IPS-18c (cell line): Measurements from ENCODE around the gene LYZL6.
A peak's percentile ranks its signal among the peaks of the same experiment; 100 is the strongest.
"Not testable (repeated sequence)": the region's sequence is repeated elsewhere in the genome, so short reads cannot be mapped to it uniquely, and the experiment has no call there.

Experiments
- H3K4me3 ChIP-seq: 2 replicates; pipeline ENCODE4 v1.7.0; 2013; ENCODE audit warnings: low read depth, mild to moderate bottlenecking, low read length, moderate library complexity; ENCODE audit not compliant: insufficient read depth
- H3K9me3 ChIP-seq: one replicate; pipeline ENCODE4 v1.6.1; 2013; ENCODE audit warnings: mild to moderate bottlenecking, low read length, moderate library complexity; ENCODE audit not compliant: control insufficient read depth, insufficient read depth

LYZL6 gene

GRCh38 chr17:35965272-35965671 lies 21.8 kb upstream of the LYZL6 start:
- Histone ChIP-seq H3K9me3 (no peaks in the 10 kb centered on the region), H3K4me3 (no peak overlapping the region)

GRCh38 chr17:35963663-35964062 lies 20.1 kb upstream of the LYZL6 start:
- Histone ChIP-seq H3K4me3 (no peak overlapping the region), H3K9me3 (no peaks in the 10 kb centered on the region)

- Histone ChIP-seq H3K4me3 (no peak overlapping the region), H3K9me3 (no peaks in the 10 kb centered on the region)
Measured at GRCh38 chr17:35953720-35954119, 10.2 kb upstream of the LYZL6 start.

GRCh38 chr17:35949401-35949800 lies 5.9 kb upstream of the LYZL6 start:
- H3K9me3 ChIP-seq = peaks cover 1% of the 10 kb centered on the region
- no peak overlapping the region for H3K4me3 ChIP-seq

GRCh38 chr17:35948092-35948491 lies 4.6 kb upstream of the LYZL6 start:
- no peak overlapping the region for H3K4me3 ChIP-seq
- H3K9me3 ChIP-seq = peaks cover 2% of the 10 kb centered on the region

GRCh38 chr17:35947156-35947585 lies 3.7 kb upstream of the LYZL6 start:
- H3K4me3 ChIP-seq = no peak overlapping the region
- H3K9me3 ChIP-seq = peaks cover 2% of the 10 kb centered on the region

GRCh38 chr17:35944151-35944550 lies 638 bp upstream of the LYZL6 start:
- Histone ChIP-seq H3K9me3 (peaks cover 2% of the 10 kb centered on the region), H3K4me3 (no peak overlapping the region)

GRCh38 chr17:35942588-35943186 lies 826 bp downstream of the LYZL6 start:
- H3K9me3 ChIP-seq = peaks cover 2% of the 10 kb centered on the region
- H3K4me3 ChIP-seq = no peak overlapping the region

- not testable (repeated sequence) for H3K9me3 ChIP-seq, H3K4me3 ChIP-seq
Measured at GRCh38 chr17:35938492-35938891, 5.0 kb downstream of the LYZL6 start.

GRCh38 chr17:35936063-35936462 lies 7.5 kb downstream of the LYZL6 start:
- Histone ChIP-seq H3K4me3 (no peak overlapping the region), H3K9me3 (no peaks in the 10 kb centered on the region)

- Histone ChIP-seq H3K4me3 (no peak overlapping the region), H3K9me3 (no peaks in the 10 kb centered on the region)
Measured at GRCh38 chr17:35934760-35935159, 8.8 kb downstream of the LYZL6 start.

GRCh38 chr17:35932586-35932985 lies 10.9 kb downstream of the LYZL6 start:
- Histone ChIP-seq H3K9me3 (no peaks in the 10 kb centered on the region), H3K4me3 (no peak overlapping the region)

- H3K4me3 ChIP-seq = no peak overlapping the region
Measured at GRCh38 chr17:35931794-35932425, 11.6 kb downstream of the LYZL6 start.

GRCh38 chr17:35930211-35931065 lies 13.1 kb downstream of the LYZL6 start, which contains the start of gene RDM1:
TSS of gene RDM1 (minus strand) at chr17:35930773. CDS start at chr17:35930727, 46 bp downstream.
- no peaks in the 10 kb centered on the region for H3K9me3 ChIP-seq
- peak within 1 kb of the TSS; percentile 65 for H3K4me3 ChIP-seq

More at GRCh38 chr17:35931794-35932425, 11.6 kb downstream of the LYZL6 start:
- no peaks in the 10 kb centered on the region for H3K9me3 ChIP-seq

GRCh38 chr17:35927714-35928113 lies 15.8 kb downstream of the LYZL6 start:
- Histone ChIP-seq H3K9me3 (no peaks in the 10 kb centered on the region), H3K4me3 (no peak overlapping the region)

GRCh38 chr17:35923609-35924114 lies 19.9 kb downstream of the LYZL6 start:
- H3K9me3 ChIP-seq = no peaks in the 10 kb centered on the region
- H3K4me3 ChIP-seq = no peak overlapping the region

GRCh38 chr17:35920229-35920628 lies 23.3 kb downstream of the LYZL6 start:
- peaks cover 3% of the 10 kb centered on the region for H3K9me3 ChIP-seq
- no peak overlapping the region for H3K4me3 ChIP-seq

- Histone ChIP-seq H3K9me3 (peaks cover 8% of the 10 kb centered on the region), H3K4me3 (no peak overlapping the region)
Measured at GRCh38 chr17:35918665-35919064, 24.8 kb downstream of the LYZL6 start.
